Measurements from ENCODE around the gene IL27RA. TPM values are rescaled to one million over a fixed set of nuclear protein-coding genes. Genes with fewer than 3 reads are reported as not detected.

Gene IL27RA
- total and polyA plus RNA-seq, 2 experiments from 2014 or later, result 7.7 to 11.4 TPM

DNA sequence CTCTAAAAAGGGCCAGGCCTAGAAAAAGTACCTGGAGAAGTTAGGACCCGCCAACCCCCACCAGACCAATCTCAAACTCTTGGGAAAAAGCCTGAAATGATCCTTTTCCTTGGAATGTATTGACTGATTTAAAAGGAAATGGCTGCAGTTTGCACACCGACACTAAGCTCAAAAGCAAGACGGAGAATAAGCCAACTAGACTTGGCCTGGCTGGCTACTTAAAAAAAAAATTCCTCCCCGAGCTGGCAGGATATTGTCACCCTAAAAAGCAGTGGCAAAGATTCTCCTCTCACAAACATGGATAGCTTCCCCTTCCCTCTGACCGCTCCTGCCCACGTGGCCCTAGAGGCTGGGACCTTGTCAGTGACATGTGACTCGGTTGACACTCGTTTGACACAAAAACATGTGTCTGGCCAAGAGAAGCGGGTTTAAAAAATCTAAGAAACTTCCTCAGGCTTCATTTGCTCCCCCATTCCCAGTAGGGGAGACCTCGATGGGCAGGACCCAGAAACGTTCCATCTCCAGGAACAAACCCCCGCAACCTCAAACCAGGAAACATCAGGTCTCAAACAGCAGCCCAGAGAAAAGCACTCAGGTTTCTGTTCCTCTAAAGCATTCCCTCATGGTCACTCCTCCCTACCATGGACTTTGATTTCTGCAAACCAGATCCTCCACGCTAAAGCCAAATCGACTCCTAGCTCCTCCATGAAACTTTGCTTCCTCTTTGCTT, 26.8 kb upstream of the IL27RA start:
- Mint-ChIP-seq H3K4me3 (peak overlapping the region; percentile 89), H3K27me3 (ENCODE audit: insufficient read depth, low read depth, poor library complexity) (peaks cover 17% of the 10 kb centered on the region), H3K36me3 (ENCODE audit: low read depth) (peaks cover 11% of the 10 kb centered on the region), H3K27ac (peak overlapping the region; percentile 93), H3K9me3 (peaks cover 4% of the 10 kb centered on the region; the same call in 1 of the 3 replicates), H3K4me1 (peaks cover 22% of the 10 kb centered on the region)
- Histone ChIP-seq H3K4me1 (ENCODE audit: insufficient read depth) (peaks cover 19% of the 10 kb centered on the region), H3K79me2 (replicated peaks; ENCODE audit: insufficient read depth) (peaks cover 31% of the 10 kb centered on the region), H4K20me1 (replicated peaks; ENCODE audit: insufficient read depth) (no peaks in the 10 kb centered on the region), H3K27ac (ENCODE audit: low read depth) (peak overlapping the region; percentile 43), H2AFZ (0 out of 2 replicates have a peak overlapping the region, but pooled peaks have one; percentile 5), H3K4me2 (peak overlapping the region; percentile 39; the same call in 1 of the 2 replicates), H3K4me3 (peak overlapping the region; percentile 49), H3K27me3 (ENCODE audit: insufficient read depth) (no peaks in the 10 kb centered on the region), H3K36me3 (ENCODE audit: insufficient read depth) (no peaks in the 10 kb centered on the region), H3K9me2 (ENCODE audit: insufficient read depth) (no peaks in the 10 kb centered on the region), H3F3A (replicated peaks; ENCODE audit: low read depth) (peaks cover 6% of the 10 kb centered on the region; the same call in 1 of the 2 replicates)
- TF ChIP-seq CREB1 (CRISPR knock-in tag; IDR thresholded peaks at IDR 0.05; ENCODE audit: low read depth) (no peak), EZH2phosphoT487 (IDR thresholded peaks at IDR 0.05; ENCODE audit: unreplicated experiment) (no peak), STAT1 (IDR thresholded peaks at IDR 0.05; ENCODE audit: unreplicated experiment) (no peak), ZNF331 (CRISPR knock-in tag; IDR thresholded peaks at IDR 0.05; ENCODE audit: low read depth) (no peak), NANOG (IDR thresholded peaks at IDR 0.05; ENCODE audit: borderline replicate concordance) (no peak), POLR2AphosphoS5 (IDR thresholded peaks at IDR 0.05; ENCODE audit: low read depth) (no peak), ZNF114 (CRISPR knock-in tag; IDR thresholded peaks at IDR 0.05) (no peak), JUNB (IDR thresholded peaks at IDR 0.05; ENCODE audit: unreplicated experiment) (no peak), EZH2 (IDR thresholded peaks at IDR 0.05; ENCODE audit: low read depth, unreplicated experiment) (no peak)
- TF ChIP-seq, protein P1, sequence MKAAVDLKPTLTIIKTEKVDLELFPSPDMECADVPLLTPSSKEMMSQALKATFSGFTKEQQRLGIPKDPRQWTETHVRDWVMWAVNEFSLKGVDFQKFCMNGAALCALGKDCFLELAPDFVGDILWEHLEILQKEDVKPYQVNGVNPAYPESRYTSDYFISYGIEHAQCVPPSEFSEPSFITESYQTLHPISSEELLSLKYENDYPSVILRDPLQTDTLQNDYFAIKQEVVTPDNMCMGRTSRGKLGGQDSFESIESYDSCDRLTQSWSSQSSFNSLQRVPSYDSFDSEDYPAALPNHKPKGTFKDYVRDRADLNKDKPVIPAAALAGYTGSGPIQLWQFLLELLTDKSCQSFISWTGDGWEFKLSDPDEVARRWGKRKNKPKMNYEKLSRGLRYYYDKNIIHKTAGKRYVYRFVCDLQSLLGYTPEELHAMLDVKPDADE (IDR thresholded peaks at IDR 0.05), result no peak
- TF ChIP-seq, protein P2, sequence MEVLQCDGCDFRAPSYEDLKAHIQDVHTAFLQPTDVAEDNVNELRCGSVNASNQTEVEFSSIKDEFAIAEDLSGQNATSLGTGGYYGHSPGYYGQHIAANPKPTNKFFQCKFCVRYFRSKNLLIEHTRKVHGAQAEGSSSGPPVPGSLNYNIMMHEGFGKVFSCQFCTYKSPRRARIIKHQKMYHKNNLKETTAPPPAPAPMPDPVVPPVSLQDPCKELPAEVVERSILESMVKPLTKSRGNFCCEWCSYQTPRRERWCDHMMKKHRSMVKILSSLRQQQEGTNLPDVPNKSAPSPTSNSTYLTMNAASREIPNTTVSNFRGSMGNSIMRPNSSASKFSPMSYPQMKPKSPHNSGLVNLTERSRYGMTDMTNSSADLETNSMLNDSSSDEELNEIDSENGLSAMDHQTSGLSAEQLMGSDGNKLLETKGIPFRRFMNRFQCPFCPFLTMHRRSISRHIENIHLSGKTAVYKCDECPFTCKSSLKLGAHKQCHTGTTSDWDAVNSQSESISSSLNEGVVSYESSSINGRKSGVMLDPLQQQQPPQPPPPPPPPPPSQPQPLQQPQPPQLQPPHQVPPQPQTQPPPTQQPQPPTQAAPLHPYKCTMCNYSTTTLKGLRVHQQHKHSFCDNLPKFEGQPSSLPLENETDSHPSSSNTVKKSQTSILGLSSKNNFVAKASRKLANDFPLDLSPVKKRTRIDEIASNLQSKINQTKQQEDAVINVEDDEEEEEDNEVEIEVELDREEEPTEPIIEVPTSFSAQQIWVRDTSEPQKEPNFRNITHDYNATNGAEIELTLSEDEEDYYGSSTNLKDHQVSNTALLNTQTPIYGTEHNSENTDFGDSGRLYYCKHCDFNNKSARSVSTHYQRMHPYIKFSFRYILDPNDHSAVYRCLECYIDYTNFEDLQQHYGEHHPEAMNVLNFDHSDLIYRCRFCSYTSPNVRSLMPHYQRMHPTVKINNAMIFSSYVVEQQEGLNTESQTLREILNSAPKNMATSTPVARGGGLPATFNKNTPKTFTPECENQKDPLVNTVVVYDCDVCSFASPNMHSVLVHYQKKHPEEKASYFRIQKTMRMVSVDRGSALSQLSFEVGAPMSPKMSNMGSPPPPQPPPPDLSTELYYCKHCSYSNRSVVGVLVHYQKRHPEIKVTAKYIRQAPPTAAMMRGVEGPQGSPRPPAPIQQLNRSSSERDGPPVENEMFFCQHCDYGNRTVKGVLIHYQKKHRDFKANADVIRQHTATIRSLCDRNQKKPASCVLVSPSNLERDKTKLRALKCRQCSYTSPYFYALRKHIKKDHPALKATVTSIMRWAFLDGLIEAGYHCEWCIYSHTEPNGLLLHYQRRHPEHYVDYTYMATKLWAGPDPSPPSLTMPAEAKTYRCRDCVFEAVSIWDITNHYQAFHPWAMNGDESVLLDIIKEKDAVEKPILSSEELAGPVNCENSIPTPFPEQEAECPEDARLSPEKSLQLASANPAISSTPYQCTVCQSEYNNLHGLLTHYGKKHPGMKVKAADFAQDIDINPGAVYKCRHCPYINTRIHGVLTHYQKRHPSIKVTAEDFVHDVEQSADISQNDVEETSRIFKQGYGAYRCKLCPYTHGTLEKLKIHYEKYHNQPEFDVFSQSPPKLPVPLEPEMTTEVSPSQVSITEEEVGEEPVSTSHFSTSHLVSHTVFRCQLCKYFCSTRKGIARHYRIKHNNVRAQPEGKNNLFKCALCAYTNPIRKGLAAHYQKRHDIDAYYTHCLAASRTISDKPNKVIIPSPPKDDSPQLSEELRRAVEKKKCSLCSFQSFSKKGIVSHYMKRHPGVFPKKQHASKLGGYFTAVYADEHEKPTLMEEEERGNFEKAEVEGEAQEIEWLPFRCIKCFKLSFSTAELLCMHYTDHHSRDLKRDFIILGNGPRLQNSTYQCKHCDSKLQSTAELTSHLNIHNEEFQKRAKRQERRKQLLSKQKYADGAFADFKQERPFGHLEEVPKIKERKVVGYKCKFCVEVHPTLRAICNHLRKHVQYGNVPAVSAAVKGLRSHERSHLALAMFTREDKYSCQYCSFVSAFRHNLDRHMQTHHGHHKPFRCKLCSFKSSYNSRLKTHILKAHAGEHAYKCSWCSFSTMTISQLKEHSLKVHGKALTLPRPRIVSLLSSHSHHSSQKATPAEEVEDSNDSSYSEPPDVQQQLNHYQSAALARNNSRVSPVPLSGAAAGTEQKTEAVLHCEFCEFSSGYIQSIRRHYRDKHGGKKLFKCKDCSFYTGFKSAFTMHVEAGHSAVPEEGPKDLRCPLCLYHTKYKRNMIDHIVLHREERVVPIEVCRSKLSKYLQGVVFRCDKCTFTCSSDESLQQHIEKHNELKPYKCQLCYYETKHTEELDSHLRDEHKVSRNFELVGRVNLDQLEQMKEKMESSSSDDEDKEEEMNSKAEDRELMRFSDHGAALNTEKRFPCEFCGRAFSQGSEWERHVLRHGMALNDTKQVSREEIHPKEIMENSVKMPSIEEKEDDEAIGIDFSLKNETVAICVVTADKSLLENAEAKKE (CRISPR knock-in tag; IDR thresholded peaks at IDR 0.05), result no peak
- TF ChIP-seq, protein P3, sequence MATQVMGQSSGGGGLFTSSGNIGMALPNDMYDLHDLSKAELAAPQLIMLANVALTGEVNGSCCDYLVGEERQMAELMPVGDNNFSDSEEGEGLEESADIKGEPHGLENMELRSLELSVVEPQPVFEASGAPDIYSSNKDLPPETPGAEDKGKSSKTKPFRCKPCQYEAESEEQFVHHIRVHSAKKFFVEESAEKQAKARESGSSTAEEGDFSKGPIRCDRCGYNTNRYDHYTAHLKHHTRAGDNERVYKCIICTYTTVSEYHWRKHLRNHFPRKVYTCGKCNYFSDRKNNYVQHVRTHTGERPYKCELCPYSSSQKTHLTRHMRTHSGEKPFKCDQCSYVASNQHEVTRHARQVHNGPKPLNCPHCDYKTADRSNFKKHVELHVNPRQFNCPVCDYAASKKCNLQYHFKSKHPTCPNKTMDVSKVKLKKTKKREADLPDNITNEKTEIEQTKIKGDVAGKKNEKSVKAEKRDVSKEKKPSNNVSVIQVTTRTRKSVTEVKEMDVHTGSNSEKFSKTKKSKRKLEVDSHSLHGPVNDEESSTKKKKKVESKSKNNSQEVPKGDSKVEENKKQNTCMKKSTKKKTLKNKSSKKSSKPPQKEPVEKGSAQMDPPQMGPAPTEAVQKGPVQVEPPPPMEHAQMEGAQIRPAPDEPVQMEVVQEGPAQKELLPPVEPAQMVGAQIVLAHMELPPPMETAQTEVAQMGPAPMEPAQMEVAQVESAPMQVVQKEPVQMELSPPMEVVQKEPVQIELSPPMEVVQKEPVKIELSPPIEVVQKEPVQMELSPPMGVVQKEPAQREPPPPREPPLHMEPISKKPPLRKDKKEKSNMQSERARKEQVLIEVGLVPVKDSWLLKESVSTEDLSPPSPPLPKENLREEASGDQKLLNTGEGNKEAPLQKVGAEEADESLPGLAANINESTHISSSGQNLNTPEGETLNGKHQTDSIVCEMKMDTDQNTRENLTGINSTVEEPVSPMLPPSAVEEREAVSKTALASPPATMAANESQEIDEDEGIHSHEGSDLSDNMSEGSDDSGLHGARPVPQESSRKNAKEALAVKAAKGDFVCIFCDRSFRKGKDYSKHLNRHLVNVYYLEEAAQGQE (IDR thresholded peaks at IDR 0.05; ENCODE audit: unreplicated experiment), result no peak
- TF ChIP-seq, protein P4, sequence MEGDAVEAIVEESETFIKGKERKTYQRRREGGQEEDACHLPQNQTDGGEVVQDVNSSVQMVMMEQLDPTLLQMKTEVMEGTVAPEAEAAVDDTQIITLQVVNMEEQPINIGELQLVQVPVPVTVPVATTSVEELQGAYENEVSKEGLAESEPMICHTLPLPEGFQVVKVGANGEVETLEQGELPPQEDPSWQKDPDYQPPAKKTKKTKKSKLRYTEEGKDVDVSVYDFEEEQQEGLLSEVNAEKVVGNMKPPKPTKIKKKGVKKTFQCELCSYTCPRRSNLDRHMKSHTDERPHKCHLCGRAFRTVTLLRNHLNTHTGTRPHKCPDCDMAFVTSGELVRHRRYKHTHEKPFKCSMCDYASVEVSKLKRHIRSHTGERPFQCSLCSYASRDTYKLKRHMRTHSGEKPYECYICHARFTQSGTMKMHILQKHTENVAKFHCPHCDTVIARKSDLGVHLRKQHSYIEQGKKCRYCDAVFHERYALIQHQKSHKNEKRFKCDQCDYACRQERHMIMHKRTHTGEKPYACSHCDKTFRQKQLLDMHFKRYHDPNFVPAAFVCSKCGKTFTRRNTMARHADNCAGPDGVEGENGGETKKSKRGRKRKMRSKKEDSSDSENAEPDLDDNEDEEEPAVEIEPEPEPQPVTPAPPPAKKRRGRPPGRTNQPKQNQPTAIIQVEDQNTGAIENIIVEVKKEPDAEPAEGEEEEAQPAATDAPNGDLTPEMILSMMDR (conservative IDR thresholded peaks at IDR 0.05; ENCODE audit: low read depth in 2 of 2), result no peak
- DNase-seq (ENCODE audit: low spot score) (no peak), ATAC-seq (no peak)

All from GM23338 (cell line).